Regular cardiac myocyte (primary cell): ENCODE results near the gene SPRTN. TPM values are rescaled to one million over a fixed set of nuclear protein-coding genes. Genes with fewer than 3 reads are reported as not detected.

Experiments used
- total RNA-seq: library from RNA; depleted of rRNA; stranded (reverse); fragments of >200 nt; gene quantifications from 2 replicates; pipeline ENCODE4 v1.2.3, GENCODE V29; 2014

The SPRTN gene, protein sequence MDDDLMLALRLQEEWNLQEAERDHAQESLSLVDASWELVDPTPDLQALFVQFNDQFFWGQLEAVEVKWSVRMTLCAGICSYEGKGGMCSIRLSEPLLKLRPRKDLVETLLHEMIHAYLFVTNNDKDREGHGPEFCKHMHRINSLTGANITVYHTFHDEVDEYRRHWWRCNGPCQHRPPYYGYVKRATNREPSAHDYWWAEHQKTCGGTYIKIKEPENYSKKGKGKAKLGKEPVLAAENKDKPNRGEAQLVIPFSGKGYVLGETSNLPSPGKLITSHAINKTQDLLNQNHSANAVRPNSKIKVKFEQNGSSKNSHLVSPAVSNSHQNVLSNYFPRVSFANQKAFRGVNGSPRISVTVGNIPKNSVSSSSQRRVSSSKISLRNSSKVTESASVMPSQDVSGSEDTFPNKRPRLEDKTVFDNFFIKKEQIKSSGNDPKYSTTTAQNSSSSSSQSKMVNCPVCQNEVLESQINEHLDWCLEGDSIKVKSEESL
- total RNA-seq = 15.5 and 15.7 TPM in 2 replicates

DNA sequence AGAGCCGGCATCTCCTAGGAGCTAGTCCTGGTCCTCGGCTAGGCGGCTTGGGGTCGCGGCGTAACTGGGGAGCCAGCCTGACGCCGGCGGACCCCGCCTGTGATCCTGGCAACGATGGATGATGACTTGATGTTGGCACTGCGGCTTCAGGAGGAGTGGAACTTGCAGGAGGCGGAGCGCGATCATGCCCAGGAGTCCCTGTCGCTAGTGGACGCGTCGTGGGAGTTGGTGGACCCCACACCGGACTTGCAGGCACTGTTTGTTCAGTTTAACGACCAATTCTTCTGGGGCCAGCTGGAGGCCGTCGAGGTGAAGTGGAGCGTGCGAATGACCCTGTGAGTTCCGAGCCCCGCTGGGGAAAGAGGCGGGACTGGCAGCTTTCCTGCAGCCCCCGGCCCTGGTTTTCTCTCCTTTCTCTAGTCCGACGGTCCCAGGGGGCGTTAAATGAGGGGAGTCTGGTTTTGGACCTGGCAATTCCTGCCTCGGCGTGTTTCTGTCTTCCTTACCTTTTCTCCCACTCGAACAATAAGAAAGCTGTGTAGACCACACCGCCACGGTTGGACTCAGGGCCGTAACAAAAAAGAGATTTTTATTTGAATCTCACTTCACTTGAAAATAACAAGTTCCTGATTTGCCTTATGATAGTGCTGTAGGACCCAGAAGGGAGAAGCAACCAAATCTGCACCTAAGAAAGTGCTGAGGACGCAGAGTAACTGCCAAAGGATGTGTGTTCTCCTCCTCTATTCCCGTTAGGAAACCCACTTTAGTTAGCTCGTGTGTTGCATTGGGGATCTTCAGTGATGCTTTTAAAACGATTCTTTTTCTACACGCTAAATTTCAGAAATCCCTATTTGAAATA is at the start of gene SPRTN:
Gene SPRTN (plus strand): TSS at position 24 of the 859 bp plus-strand sequence. CDS start 91 bp downstream, at position 115.

GRCh38 chr1:231337472-231338269 is 422 bp upstream of the SPRTN start, which contains the start of gene EXOC8:
EXOC8 (minus strand) TSS chr1:231337852; CDS start chr1:231337745, 107 bp downstream.

Other genes starting within 250 kb of the SPRTN start
- gene TRIM67, start 176.2 kb upstream of the SPRTN start, total RNA-seq = under 0.01 TPM in 1 of 2 replicates, not detected in the other
- 44.5 and 53.9 TPM in 2 replicates for gene GNPAT, start 97.1 kb upstream of the SPRTN start, total RNA-seq
- 14.9 and 22.6 TPM in 2 replicates for gene EXOC8, start 441 bp upstream of the SPRTN start, total RNA-seq
- 71.5 and 81.2 TPM in 2 replicates for gene EGLN1, start 84.0 kb downstream of the SPRTN start, total RNA-seq
- 35.2 and 41.4 TPM in 2 replicates for gene TSNAX, start 190.4 kb downstream of the SPRTN start, total RNA-seq